Nephron progenitor cell (in vitro differentiated cells): ENCODE results near the gene PKM.

Experiments used
- DNase-seq: peaks from one replicate; pipeline ENCODE4 v3.0.0; 2021
- H3K27ac Mint-ChIP-seq: 2 replicates; pipeline ENCODE4 v1.8.0; 2021; ENCODE audit warnings: mild to moderate bottlenecking, moderate library complexity, mixed read lengths
- H3K27me3 Mint-ChIP-seq: 2 replicates; pipeline ENCODE4 v1.8.0; 2021; ENCODE audit warnings: mild to moderate bottlenecking, low read depth, mixed read lengths; ENCODE audit not compliant: poor library complexity
- H3K36me3 Mint-ChIP-seq: 2 replicates; pipeline ENCODE4 v1.8.0; 2021; ENCODE audit warnings: low read depth, mixed read lengths
- H3K4me1 Mint-ChIP-seq: 2 replicates; pipeline ENCODE4 v1.8.0; 2021; ENCODE audit warnings: mixed read lengths
- H3K4me3 Mint-ChIP-seq: 2 replicates; pipeline ENCODE4 v1.8.0; 2021; ENCODE audit warnings: mild to moderate bottlenecking, moderate library complexity, mixed read lengths
- H3K9me3 Mint-ChIP-seq: 2 replicates; pipeline ENCODE4 v1.8.0; 2021; ENCODE audit warnings: mild to moderate bottlenecking, moderate library complexity, mixed read lengths
- CTCF ChIP-seq: fragments of 200-600 bp; sonication (generic); IDR thresholded peaks from 2 replicates; pipeline ENCODE4 v1.5.0; 2021; ENCODE audit warnings: antibody characterized with exemption

Gene PKM

GRCh38 chr15:72195101-72195511 is 35.9 kb downstream of the PKM start:
- Mint-ChIP-seq H3K4me1 (peaks cover 10% of the 10 kb centered on the region), H3K27me3 (peaks cover 86% of the 10 kb centered on the region), H3K27ac (no peak overlapping the region), H3K4me3 (no peak overlapping the region), H3K36me3 (peaks cover 21% of the 10 kb centered on the region), H3K9me3 (no peaks in the 10 kb centered on the region)
- TF ChIP-seq CTCF: no peak
- DNase-seq: no peak

- no peak for DNase-seq
- H3K4me1 Mint-ChIP-seq: peaks cover 10% of the 10 kb centered on the region
- H3K27me3 Mint-ChIP-seq: peaks cover 89% of the 10 kb centered on the region
- H3K36me3 Mint-ChIP-seq: peaks cover 10% of the 10 kb centered on the region
- H3K4me3 Mint-ChIP-seq: no peak overlapping the region
- H3K27ac Mint-ChIP-seq: no peak overlapping the region
- no peaks in the 10 kb centered on the region for H3K9me3 Mint-ChIP-seq
- no peak for TF ChIP-seq CTCF
Observed at GRCh38 chr15:72193836-72194396, 37.1 kb downstream of the PKM start.

- H3K36me3 Mint-ChIP-seq: no peaks in the 10 kb centered on the region
- H3K9me3 Mint-ChIP-seq: no peaks in the 10 kb centered on the region
- no peak for TF ChIP-seq CTCF
- peaks cover 86% of the 10 kb centered on the region for H3K27me3 Mint-ChIP-seq
- DNase-seq: no peak
- H3K4me1 Mint-ChIP-seq: peaks cover 5% of the 10 kb centered on the region
- no peak overlapping the region for H3K27ac Mint-ChIP-seq
- no peak overlapping the region for H3K4me3 Mint-ChIP-seq
Observed at GRCh38 chr15:72192416-72192815, 38.6 kb downstream of the PKM start.

- peaks cover 82% of the 10 kb centered on the region for H3K27me3 Mint-ChIP-seq
- no peak overlapping the region for H3K4me3 Mint-ChIP-seq
- DNase-seq: no peak
- no peak overlapping the region for H3K27ac Mint-ChIP-seq
- no peaks in the 10 kb centered on the region for H3K9me3 Mint-ChIP-seq
- no peak for TF ChIP-seq CTCF
- H3K4me1 Mint-ChIP-seq: peaks cover 10% of the 10 kb centered on the region
- no peaks in the 10 kb centered on the region for H3K36me3 Mint-ChIP-seq
Observed at GRCh38 chr15:72189250-72189902, 41.6 kb downstream of the PKM start.

- peak; percentile 72 for DNase-seq
- no peaks in the 10 kb centered on the region for H3K9me3 Mint-ChIP-seq
- TF ChIP-seq CTCF: no peak
- peaks cover 56% of the 10 kb centered on the region for H3K27me3 Mint-ChIP-seq
- no peaks in the 10 kb centered on the region for H3K36me3 Mint-ChIP-seq
- H3K4me1 Mint-ChIP-seq: peaks cover 31% of the 10 kb centered on the region
- H3K27ac Mint-ChIP-seq: no peak overlapping the region
- H3K4me3 Mint-ChIP-seq: peak overlapping the region; percentile 64
Observed at GRCh38 chr15:72184165-72184811, 46.7 kb downstream of the PKM start.

GRCh38 chr15:72183781-72184164 is 47.2 kb downstream of the PKM start:
- no peak for TF ChIP-seq CTCF
- Mint-ChIP-seq H3K27ac (no peak overlapping the region), H3K27me3 (peaks cover 54% of the 10 kb centered on the region), H3K4me3 (peak overlapping the region; percentile 64), H3K36me3 (no peaks in the 10 kb centered on the region), H3K4me1 (peaks cover 36% of the 10 kb centered on the region), H3K9me3 (no peaks in the 10 kb centered on the region)
- no peak for DNase-seq
